Right ventricle myocardium inferior (tissue), 1 donor: Measurements from ENCODE around the gene KPNA4. TPM values are rescaled to one million over a fixed set of nuclear protein-coding genes. Genes with fewer than 3 reads are reported as not detected.
"Not testable (repeated sequence)": the region's sequence is repeated elsewhere in the genome, so short reads cannot be mapped to it uniquely, and the experiment has no call there.

ENCODE experiments used
- ATAC-seq: fragments of 200-7000 bp; cut with Tn5 transposase; one replicate; pipeline ENCODE4 v1.9.1; 2020; ENCODE audit warnings: mild to moderate bottlenecking, moderate library complexity
- DNase-seq: peaks from one replicate; pipeline ENCODE4 v3.0.0; 2021; ENCODE audit errors: missing footprints
- intact Hi-C: fragments of 100-400 bp; cut with DNase I; formaldehyde crosslinking; loops from one replicate; pipeline ENCODE4 v1.11.0; 2022
- total RNA-seq: library from RNA; stranded (reverse); fragmentation: NEBNext Ultra II Directional; extraction: Animal tissue kit (Norgen Biotek cat#: 25700); gene quantifications from one replicate; pipeline ENCODE4 v1.2.1, GENCODE V29; 2021
- donor health status: DM: no; HTN: yes; CAD: no; lungs with severe emphysema.

Gene KPNA4
- total RNA-seq, 1 donor from 2014 or later, result 120 TPM

DNA sequence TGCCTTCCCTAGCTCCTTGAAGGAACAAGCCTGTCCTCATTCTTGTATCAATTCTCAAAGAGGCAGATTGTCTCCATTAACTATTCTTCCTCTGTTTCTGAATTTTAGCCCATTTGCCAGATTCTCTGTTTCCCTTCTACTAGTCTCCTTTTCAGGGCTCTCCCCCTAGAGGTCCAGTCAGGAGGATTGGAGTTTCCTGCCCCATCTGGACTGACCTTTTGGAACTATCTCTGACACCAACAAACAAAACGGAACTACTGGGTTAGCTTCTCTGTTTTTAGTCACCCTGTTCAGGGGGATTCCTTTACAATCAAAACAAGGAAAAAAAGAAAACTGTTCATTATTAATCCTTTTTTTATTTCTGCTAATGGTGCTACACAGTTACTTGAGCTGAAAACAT, 10.2 kb upstream of the KPNA4 start:
- no peak for ATAC-seq

DNA sequence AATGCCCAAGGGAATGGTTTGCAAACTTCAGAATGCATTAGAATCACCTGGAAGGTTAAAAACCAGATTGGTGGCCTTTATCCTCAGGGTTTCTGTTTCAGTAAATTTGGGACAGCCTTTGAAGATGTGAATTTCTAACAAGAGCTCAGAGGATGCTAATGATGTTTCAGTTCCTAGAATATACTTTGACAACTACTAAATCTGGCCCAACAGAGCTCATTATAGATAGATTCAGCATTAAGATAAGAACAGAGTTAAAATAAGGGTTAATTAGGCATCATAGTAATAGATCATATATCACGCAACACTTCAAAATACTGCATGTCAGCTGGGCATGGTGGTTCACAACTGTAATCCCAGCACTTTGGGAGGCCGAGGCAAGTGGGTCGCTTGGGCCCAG, 9.3 kb upstream of the KPNA4 start:
- intact Hi-C loops, result loop anchor here (10.0 kb wide), 1 partner anchor 130 kb away; no protein-coding TSS in a partner anchor
- no peak for ATAC-seq
- DNase-seq, result no peak

More for the DNA sequence above, 10.2 kb upstream of the KPNA4 start:
- DNase-seq, result no peak
- intact Hi-C loops, result loop anchor here (10.0 kb wide), 1 partner anchor 129 kb away; no protein-coding TSS in a partner anchor

GRCh38 chr3:160573955-160574525, 8.7 kb upstream of the KPNA4 start:
- ATAC-seq, DNase-seq: not testable (repeated sequence)
- intact Hi-C loops, result loop anchor here (10.0 kb wide), 1 partner anchor 131 kb away; no protein-coding TSS in a partner anchor

DNA sequence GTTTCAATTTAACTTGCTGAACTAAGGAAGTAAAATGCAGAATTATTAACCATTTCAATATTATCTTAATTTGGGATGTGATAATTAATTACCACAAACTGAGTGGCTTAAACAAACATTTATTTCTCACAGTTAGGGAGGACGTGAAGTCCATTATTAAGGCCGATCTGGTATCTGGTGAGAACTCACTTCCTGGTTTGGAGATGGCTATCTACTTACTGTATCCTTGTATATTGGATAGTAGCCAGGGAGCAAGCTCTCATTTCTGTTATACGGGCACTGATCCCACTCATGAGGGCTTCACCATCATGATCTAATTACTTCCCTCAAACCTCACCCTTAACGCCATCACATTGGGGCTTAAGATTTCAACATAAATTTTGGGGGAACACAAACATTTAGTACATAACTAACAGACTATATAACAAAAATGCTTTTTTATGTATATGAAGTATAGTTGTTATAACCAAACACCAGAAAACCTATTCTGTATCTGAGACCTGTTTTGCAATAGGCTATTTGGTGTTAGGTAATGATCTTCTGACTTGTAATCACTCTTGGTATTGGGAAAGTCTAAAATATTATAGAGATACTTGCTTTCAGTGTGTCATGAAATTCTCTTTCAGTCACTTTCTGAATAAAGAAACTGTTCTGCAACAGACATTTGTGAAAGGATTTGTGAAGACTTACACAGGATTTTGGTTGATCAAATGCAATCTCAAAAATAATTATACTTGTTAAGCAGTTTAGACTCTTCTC, 4.7 kb upstream of the KPNA4 start:
- intact Hi-C loops, result loop anchor here (5.0 to 10.0 kb wide), 2 partner anchors 135 to 187 kb away; partner anchors contain the start of gene PPM1L
- ATAC-seq, result no peak
- DNase-seq, result no peak

- intact Hi-C loops, result loop anchor here (5.0 kb wide), 1 partner anchor 188 kb away; the partner anchor contains the start of gene PPM1L
- no peak for ATAC-seq
- no peak for DNase-seq
These were observed 3.6 kb upstream of the KPNA4 start for GRCh38 chr3:160568989-160569388.

- ATAC-seq, result no peak
- intact Hi-C loops, result loop anchor here (5.0 kb wide), 1 partner anchor 190 kb away; the partner anchor contains the start of gene PPM1L
- peak; percentile 44 for DNase-seq
These were observed 2.4 kb upstream of the KPNA4 start for GRCh38 chr3:160567774-160568173.

DNA sequence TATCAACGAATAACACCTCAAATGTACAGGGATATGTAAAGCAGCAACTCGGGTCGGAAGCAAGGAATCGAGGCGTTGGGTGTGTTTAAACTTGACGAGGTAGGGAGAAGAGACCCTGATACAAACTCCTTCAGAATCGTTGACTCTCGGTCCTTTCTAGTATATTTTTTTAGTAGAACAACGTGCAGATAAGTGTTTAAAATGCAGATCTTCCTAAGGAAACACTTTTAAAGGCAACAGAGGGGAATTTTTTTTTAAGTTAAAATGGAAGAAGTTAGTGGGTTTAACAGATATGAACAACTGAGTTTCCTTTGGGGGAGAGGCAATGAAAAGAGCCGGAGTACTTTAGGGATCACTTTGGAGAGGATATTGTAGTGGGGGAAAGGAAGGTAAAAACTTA, 1.1 kb upstream of the KPNA4 start:
- ATAC-seq, result no peak
- no peak for DNase-seq
- intact Hi-C loops, result loop anchor here (5.0 kb wide), 1 partner anchor 191 kb away; the partner anchor contains the start of gene PPM1L

GRCh38 chr3:160564949-160565441, 376 bp downstream of the KPNA4 start:
- ATAC-seq (peak; percentile 75), DNase-seq (peak; percentile 91)
- intact Hi-C loops, result loop anchor here (5.0 kb wide), 1 partner anchor 192 kb away; the partner anchor contains the start of gene PPM1L

DNA sequence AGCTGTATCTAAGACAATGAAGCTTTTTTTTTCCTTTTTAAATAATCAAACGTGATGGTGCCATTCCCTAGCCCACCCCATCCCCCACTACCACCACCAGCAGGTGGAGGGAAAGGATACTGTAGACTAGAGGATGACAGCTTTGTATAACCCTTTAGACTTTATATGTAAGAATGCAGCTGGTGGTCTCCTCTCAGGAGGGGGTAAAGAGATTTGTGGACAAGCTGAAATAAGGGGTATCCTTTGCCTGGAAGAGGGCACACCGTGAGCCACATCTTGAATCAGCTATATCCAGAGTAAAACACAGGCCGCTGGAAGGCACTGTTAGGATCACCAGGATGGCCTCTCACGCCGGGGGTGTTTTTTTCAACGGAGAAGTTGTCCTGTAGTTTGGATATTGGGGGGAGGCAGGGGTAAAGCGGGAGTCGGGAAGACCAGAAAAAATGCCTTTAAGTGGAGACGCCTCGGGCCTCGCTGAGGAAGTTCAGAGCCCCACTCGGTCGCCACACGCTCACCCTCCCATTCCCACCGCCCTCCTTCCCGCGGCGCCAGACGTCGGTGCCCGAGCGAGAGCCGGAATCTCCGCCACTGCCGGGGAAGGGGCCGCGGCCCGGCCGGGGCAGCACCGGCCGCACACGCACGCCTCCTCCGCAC, 986 bp downstream of the KPNA4 start:
- intact Hi-C loops, result no loop called here

DNA sequence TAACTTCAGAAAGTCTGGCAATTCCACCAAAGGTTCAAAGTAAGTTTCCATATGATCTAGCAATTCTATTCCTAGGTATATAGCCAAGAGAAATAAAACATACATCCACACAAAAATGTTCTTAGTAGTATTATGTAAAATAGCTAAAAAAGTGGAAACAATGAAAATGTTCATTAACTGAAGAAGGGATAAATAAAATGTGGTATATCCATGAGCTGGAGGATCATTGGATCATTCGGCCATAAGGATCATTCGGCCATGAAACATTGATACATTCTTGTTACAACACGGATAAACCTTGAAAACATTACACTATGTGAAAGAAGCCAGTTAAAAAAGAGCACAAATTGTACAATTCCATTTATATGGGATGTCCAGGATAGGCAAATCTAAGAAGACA, 2.4 kb downstream of the KPNA4 start:
- intact Hi-C loops, result no loop called here
- no peak for ATAC-seq
- no peak for DNase-seq

More for the DNA sequence above, 986 bp downstream of the KPNA4 start:
- ATAC-seq (no peak), DNase-seq (no peak)

DNA sequence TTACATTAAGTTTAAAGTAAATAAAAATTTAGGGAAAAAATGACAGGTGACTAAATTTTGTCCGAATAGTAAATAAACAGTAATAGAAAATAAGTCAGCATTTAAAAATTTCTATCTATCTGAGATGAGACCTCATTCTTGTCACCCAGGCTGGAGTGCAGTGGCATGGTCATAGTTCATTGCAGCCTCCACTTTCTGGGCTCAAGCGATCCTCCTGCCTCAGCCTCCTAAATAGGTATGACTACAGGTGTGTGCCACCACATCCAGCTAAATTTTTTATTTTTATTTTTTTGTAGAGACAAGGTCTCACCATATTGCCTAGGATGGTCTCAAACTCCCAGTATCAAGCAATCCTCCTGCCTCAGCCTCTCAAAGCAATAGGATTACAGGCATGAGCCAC, 7.8 kb downstream of the KPNA4 start:
- intact Hi-C loops, result no loop called here
- ATAC-seq, result no peak

GRCh38 chr3:160556141-160556540, 9.2 kb downstream of the KPNA4 start:
- no peak for DNase-seq
- no peak for ATAC-seq
- intact Hi-C loops, result no loop called here

More for the DNA sequence above, 7.8 kb downstream of the KPNA4 start:
- no peak for DNase-seq

DNA sequence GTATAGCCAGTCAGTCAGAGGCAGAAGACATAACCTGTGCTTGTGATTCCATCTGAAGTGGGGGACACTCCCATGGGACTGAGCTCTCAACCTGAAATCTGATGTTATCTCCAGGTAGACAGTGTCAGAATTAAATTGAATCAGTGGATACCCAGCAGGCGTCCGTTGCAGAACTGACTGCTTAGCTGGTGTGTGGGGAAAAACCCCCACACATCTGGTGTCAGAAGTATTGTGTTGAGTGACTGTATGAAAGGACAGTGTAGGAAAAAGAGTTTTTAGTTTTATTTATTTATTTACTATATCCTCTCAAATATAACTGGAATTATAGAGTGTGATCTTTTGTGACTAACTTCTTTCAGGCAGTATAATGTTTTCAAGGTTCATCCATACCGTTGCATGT, 10.4 kb downstream of the KPNA4 start:
- ATAC-seq (no peak), DNase-seq (no peak)
- intact Hi-C loops, result no loop called here

GRCh38 chr3:160553827-160554226, 11.5 kb downstream of the KPNA4 start:
- ATAC-seq (no peak), DNase-seq (no peak)
- intact Hi-C loops, result no loop called here

DNA sequence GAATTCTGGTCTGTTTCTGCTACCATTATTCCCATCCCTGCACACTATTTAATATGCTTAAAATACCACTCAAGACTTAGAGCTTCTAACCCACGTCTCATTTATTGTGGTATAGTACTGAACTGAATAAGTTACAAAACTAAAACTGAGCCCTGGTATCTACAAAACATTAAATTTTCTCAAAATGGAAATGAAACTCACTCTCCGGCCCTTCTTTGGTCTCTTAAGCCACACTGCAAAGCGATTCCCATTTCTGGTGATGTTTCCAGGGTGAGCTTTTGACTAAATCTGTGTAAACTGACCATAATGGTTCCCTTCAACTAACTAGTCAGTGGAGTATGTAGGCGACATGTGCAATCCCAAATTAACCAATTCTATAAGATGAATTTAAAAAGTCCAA, 18.6 kb downstream of the KPNA4 start:
- intact Hi-C loops, result no loop called here
- DNase-seq (no peak), ATAC-seq (no peak)

- ATAC-seq (no peak), DNase-seq (no peak)
- intact Hi-C loops, result no loop called here
These were observed 19.9 kb downstream of the KPNA4 start for GRCh38 chr3:160545504-160545871.

DNA sequence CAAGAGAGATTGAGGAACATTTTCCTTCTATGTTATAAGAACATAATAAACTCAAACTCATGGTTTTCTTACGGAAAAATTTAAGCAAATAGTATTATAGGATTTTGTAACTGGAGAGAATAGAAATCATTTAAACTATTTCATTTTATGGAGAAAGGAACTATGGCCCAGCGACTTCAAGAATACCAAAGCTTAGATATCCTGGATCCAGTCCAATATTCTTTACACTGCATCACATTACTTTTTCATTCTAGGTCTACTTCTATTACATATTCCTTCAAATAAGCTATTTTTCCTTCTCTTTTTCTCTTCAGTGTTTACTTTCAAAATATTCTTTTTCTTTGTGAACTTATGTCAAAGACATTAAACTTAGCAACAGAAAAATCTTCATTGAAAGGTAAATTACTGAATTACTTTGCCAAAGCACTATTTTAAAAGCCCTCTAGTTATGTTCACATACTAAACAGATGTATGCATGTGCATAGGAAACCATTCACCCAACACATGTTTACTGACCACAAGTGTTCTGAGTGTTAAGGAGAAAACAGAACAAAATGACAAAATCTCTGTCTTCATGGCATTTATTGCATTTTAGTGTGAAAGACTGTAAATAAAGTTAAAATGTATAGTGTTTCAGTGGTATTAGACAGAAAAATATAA, 20.4 kb downstream of the KPNA4 start:
- intact Hi-C loops, result no loop called here
- DNase-seq (no peak), ATAC-seq (no peak)

- no peak for DNase-seq
- no peak for ATAC-seq
- intact Hi-C loops, result no loop called here
These were observed 24.8 kb downstream of the KPNA4 start for GRCh38 chr3:160540551-160540950.

GRCh38 chr3:160538895-160539294, 26.5 kb downstream of the KPNA4 start:
- ATAC-seq (no peak), DNase-seq (no peak)
- intact Hi-C loops, result no loop called here
